A673 (cell line): ENCODE measurements around the gene CSNK1G2. TPM values are rescaled to one million over a fixed set of nuclear protein-coding genes. Genes with fewer than 3 reads are reported as not detected.

Experiments used
- BruUV-seq: library from RNA; stranded (reverse); fragments of 400-500 nt; replicated peaks from 2 replicates; lab custom pipeline; 2021; lab: Mats Ljungman, UMichigan
- CTCF ChIA-PET: fragments of 300-600 bp; sonication (Branson Sonifier 250); formaldehyde crosslinking; loops from one replicate; lab custom pipeline; 2022; ENCODE audit warnings: antibody characterized with exemption; lab: Charles Lee
- POLR2A ChIA-PET: fragments of 300-600 bp; sonication (Branson Sonifier 250); formaldehyde crosslinking; loops from one replicate; lab custom pipeline; 2022; ENCODE audit warnings: antibody characterized with exemption; ENCODE audit not compliant: low non-redundant PET; lab: Charles Lee
- DNase-seq: peaks from one replicate; pipeline ENCODE4 v3.0.0-alpha.2; 2015; ENCODE audit warnings: low spot score
- H3K27ac ChIP-seq: fragments of 200-600 bp; sonication (generic); 2 replicates; pipeline ENCODE4 v1.5.1; 2016; ENCODE audit warnings: mixed run types, low read depth, mild to moderate bottlenecking, mixed read lengths, antibody characterized with exemption, low read length; ENCODE audit not compliant: poor library complexity, severe bottlenecking
- H3K27me3 ChIP-seq: fragments of 200-600 bp; sonication (generic); replicated peaks from 2 replicates; pipeline ENCODE4 v1.6.1; 2017; ENCODE audit warnings: mixed run types, low read depth, mild to moderate bottlenecking, mixed read lengths, antibody characterized with exemption, low read length; ENCODE audit not compliant: insufficient read depth, poor library complexity
- H3K36me3 ChIP-seq: fragments of 200-600 bp; sonication (generic); 2 replicates; pipeline ENCODE4 v1.6.1; 2016; ENCODE audit warnings: mixed run types, mild to moderate bottlenecking, mixed read lengths, antibody characterized with exemption, low read length; ENCODE audit not compliant: insufficient read depth, poor library complexity, severe bottlenecking
- H3K4me1 ChIP-seq: fragments of 200-600 bp; sonication (generic); 2 replicates; pipeline ENCODE4 v1.6.1; 2017; ENCODE audit warnings: mixed run types, mild to moderate bottlenecking, mixed read lengths, antibody characterized with exemption, low read length; ENCODE audit not compliant: insufficient read depth, poor library complexity, severe bottlenecking
- H3K4me3 ChIP-seq: fragments of 200-600 bp; sonication (generic); 2 replicates; pipeline ENCODE4 v1.5.1; 2016; ENCODE audit warnings: low read depth, mixed run types, mild to moderate bottlenecking, mixed read lengths, low read length; ENCODE audit not compliant: poor library complexity, severe bottlenecking
- H3K9me3 ChIP-seq: fragments of 200-600 bp; sonication (generic); 2 replicates; pipeline ENCODE4 v1.6.1; 2016; ENCODE audit warnings: mixed run types, low read depth, mild to moderate bottlenecking, mixed read lengths, antibody characterized with exemption, low read length; ENCODE audit not compliant: poor library complexity, severe bottlenecking
- EZH2 ChIP-seq: fragments of 200-600 bp; sonication (generic); IDR thresholded peaks from 2 replicates; pipeline ENCODE4 v1.6.1; 2017; ENCODE audit warnings: borderline replicate concordance, low read depth, mild to moderate bottlenecking, mixed read lengths, antibody characterized with exemption, low read length; ENCODE audit not compliant: poor library complexity, severe bottlenecking
- intact Hi-C: fragments of 100-400 bp; cut with micrococcal nuclease; formaldehyde crosslinking; loops from one replicate; pipeline ENCODE4 v1.10.0; 2022; ENCODE audit not compliant: unreplicated experiment
- total RNA-seq: library from RNA; stranded (reverse); gene quantifications from 2 replicates; pipeline ENCODE4 v1.2.3, GENCODE V29; 2021
- TF ChIP-seq, protein P1 (sequence below): fragments of 300-800, 200-600 bp; sonication (generic); conservative IDR thresholded peaks from 2 replicates; pipeline ENCODE4 v1.5.1; 2017; ENCODE audit warnings: low read depth, mild to moderate bottlenecking, antibody characterized with exemption, low read length, moderate library complexity, mixed read lengths

Gene CSNK1G2
- total RNA-seq, 1 experiment from 2014 or later: 108 TPM

DNA sequence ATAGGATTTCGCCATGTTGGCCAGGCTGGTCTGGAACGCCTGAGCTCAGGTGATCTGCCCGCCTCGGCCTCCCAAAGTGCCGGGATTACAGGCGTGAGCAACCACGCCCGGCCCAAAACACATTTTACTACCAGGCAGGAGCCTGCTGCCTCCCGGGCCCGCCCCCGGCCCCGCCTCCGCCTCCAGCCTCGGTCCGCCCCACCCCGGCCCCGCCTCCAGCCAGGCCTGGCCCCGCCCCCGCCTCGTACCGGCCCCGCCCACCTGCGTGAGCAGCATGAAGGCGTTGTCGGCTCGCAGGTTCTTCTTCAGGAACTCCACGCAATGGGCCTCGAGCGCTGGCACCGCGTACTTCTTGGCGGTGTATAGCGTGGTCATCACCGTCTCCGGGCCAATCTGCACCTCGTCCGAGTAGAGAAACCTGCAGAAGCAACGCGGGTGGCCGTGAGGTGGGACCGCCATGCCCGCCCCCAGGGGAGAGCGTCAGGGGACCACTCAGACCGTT is 51.8 kb downstream of the CSNK1G2 start:
- no peak overlapping the region for H3K27ac ChIP-seq
- TF ChIP-seq, protein P1, sequence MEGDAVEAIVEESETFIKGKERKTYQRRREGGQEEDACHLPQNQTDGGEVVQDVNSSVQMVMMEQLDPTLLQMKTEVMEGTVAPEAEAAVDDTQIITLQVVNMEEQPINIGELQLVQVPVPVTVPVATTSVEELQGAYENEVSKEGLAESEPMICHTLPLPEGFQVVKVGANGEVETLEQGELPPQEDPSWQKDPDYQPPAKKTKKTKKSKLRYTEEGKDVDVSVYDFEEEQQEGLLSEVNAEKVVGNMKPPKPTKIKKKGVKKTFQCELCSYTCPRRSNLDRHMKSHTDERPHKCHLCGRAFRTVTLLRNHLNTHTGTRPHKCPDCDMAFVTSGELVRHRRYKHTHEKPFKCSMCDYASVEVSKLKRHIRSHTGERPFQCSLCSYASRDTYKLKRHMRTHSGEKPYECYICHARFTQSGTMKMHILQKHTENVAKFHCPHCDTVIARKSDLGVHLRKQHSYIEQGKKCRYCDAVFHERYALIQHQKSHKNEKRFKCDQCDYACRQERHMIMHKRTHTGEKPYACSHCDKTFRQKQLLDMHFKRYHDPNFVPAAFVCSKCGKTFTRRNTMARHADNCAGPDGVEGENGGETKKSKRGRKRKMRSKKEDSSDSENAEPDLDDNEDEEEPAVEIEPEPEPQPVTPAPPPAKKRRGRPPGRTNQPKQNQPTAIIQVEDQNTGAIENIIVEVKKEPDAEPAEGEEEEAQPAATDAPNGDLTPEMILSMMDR: no peak
- TF ChIP-seq EZH2: no peak
- H3K36me3 ChIP-seq: peaks cover 62% of the 10 kb centered on the region
- ChIA-PET CTCF (no interaction called here), POLR2A (no interaction called here)
- H3K4me3 ChIP-seq: no peak overlapping the region
- H3K4me1 ChIP-seq: no peaks in the 10 kb centered on the region
- DNase-seq: no peak
- intact Hi-C loops: no loop called here
- peaks cover 6% of the 10 kb centered on the region for H3K9me3 ChIP-seq
- BruUV-seq: no TSS peak
- no peaks in the 10 kb centered on the region for H3K27me3 ChIP-seq

DNA sequence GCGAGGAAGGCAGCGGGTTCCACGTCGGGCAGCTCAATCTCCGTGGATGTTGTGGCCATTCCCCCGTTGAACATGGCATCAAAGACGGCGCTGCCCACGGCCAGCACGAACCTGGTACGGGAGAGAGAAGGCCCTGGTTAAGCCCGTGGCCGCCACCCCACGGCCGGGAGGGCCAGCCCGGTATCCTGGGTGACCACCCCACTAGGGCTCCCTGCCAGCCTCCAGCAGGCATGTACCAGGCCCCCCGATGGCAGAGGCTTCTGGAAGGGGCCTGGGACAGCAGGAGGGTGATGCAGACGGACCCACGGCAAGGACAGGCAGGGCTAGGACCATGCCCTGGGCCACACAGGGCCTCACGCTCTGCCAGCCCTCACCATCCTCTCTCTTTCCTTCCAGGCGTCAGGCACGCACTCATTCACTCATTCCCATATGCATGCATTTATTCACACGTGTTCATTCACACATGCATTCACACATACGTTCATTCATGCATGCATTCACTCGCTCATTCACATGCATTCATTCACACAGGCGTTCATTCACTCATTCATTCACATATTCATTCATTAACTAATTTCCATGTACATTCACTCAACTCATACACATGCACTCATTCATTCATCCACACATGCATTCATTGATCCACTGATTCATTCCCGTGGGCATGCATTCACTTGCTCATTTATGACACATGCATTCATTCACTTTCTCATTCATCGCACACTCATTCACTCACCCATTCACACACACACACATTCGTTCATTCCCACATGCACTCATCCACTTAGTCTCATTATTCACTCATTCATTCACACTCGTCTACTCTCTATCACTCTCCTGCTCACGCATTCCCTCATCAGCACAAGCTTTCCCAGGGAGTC is 56.6 kb downstream of the CSNK1G2 start:
- Histone ChIP-seq H3K4me3 (no peak overlapping the region), H3K4me1 (no peaks in the 10 kb centered on the region), H3K27me3 (no peaks in the 10 kb centered on the region), H3K27ac (no peak overlapping the region), H3K36me3 (peaks cover 37% of the 10 kb centered on the region), H3K9me3 (peaks cover 6% of the 10 kb centered on the region)
- ChIA-PET CTCF (no interaction called here), POLR2A (no interaction called here)
- no peak for DNase-seq
- BruUV-seq: no TSS peak
- TF ChIP-seq EZH2: no peak
- TF ChIP-seq, protein P1: no peak
- intact Hi-C loops: no loop called here

DNA sequence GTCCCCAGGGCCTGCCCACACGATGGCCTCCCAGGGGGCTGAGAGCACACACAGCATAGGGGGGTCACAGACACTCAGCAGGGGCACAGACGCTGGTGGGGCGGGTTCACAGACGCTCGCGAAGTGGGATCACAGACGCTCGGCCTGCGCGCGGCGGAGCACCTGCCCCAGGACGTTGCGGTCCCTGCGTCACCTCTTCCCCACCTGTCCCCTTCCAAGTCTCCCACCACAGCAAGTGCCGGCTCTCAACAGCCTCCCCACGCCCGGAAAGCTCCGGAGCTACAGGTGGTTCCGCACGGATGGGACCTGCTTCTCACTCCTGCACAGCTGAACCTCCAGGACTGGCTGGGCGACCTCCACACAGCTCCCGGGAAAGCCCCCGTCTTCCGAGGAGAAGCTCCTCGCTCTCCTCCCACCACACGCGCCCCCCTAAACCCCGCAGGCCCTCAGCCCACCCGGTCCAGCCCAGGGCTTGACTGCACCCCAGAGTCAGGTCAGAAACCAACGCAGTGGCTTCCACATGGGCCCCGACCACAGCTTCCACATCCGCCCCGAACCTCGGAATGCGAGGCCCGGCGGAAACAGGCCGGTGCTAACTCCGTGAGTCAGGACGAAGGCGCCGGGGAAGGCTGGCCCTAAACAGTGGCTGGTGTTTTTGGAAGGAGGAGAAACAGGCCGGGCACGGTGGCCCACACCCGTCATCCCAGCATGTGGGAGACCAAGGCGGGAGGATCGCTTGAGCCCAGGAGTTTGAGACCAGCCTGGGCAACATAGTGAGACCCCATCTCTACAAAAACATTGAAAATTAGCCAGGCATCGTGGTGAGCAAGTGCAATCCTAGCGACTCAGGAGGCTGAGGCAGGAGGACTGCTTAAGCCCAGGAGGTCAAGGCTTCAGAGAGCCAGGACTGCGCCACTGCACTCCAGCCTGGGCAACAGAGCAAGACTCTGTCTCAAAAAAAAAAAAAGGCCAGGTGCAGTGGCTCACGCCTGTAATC is 58.0 kb downstream of the CSNK1G2 start:
- Histone ChIP-seq H3K4me1 (no peaks in the 10 kb centered on the region), H3K36me3 (peaks cover 30% of the 10 kb centered on the region), H3K4me3 (no peak overlapping the region), H3K9me3 (peaks cover 6% of the 10 kb centered on the region), H3K27me3 (no peaks in the 10 kb centered on the region), H3K27ac (no peak overlapping the region)
- no peak for DNase-seq
- POLR2A ChIA-PET: no interaction called here
- CTCF ChIA-PET: no interaction called here
- intact Hi-C loops: no loop called here
- TF ChIP-seq, protein P1: no peak
- TF ChIP-seq EZH2: no peak
- no TSS peak for BruUV-seq
